ENCODE results near the gene CD7. TPM values are rescaled to one million over a fixed set of nuclear protein-coding genes. Genes with fewer than 3 reads are reported as not detected.
"Not testable (repeated sequence)": the region's sequence is repeated elsewhere in the genome, so short reads cannot be mapped to it uniquely, and the experiment has no call there.

Gene CD7
- total RNA-seq, 1 donor from 2014 or later, result 1.0 TPM

GRCh38 chr17:82349287-82349701, 31.9 kb upstream of the CD7 start:
- H3K4me1 Mint-ChIP-seq (ENCODE audit: unreplicated experiment), result peaks cover 19% of the 10 kb centered on the region
- H3K9me3 Mint-ChIP-seq (ENCODE audit: unreplicated experiment), result no peaks in the 10 kb centered on the region
- TF ChIP-seq CTCF (IDR thresholded peaks at IDR 0.05), result no peak
- H3K27me3 Mint-ChIP-seq (ENCODE audit: unreplicated experiment), result peaks cover 11% of the 10 kb centered on the region
- no peak overlapping the region for H3K4me3 Mint-ChIP-seq (ENCODE audit: unreplicated experiment)
- H3K27ac Mint-ChIP-seq (ENCODE audit: unreplicated experiment), result no peak overlapping the region
- no peaks in the 10 kb centered on the region for H3K36me3 Mint-ChIP-seq (ENCODE audit: unreplicated experiment)
- no peak for DNase-seq (ENCODE audit: extremely low spot score, unreplicated experiment)

GRCh38 chr17:82348866-82349265, 31.5 kb upstream of the CD7 start:
- Mint-ChIP-seq H3K27me3 (ENCODE audit: unreplicated experiment) (peaks cover 11% of the 10 kb centered on the region), H3K36me3 (ENCODE audit: unreplicated experiment) (no peaks in the 10 kb centered on the region), H3K4me1 (ENCODE audit: unreplicated experiment) (peaks cover 19% of the 10 kb centered on the region), H3K4me3 (ENCODE audit: unreplicated experiment) (no peak overlapping the region), H3K27ac (ENCODE audit: unreplicated experiment) (no peak overlapping the region), H3K9me3 (ENCODE audit: unreplicated experiment) (no peaks in the 10 kb centered on the region)
- no peak for TF ChIP-seq CTCF (IDR thresholded peaks at IDR 0.05)
- no peak for DNase-seq (ENCODE audit: extremely low spot score, unreplicated experiment)

GRCh38 chr17:82348434-82348833, 31.0 kb upstream of the CD7 start:
- H3K9me3 Mint-ChIP-seq (ENCODE audit: unreplicated experiment), result no peaks in the 10 kb centered on the region
- H3K36me3 Mint-ChIP-seq (ENCODE audit: unreplicated experiment), result no peaks in the 10 kb centered on the region
- H3K27ac Mint-ChIP-seq (ENCODE audit: unreplicated experiment), result no peak overlapping the region
- DNase-seq (ENCODE audit: extremely low spot score, unreplicated experiment), result no peak
- H3K27me3 Mint-ChIP-seq (ENCODE audit: unreplicated experiment), result peaks cover 11% of the 10 kb centered on the region
- H3K4me1 Mint-ChIP-seq (ENCODE audit: unreplicated experiment), result peaks cover 19% of the 10 kb centered on the region
- no peak for TF ChIP-seq CTCF (IDR thresholded peaks at IDR 0.05)
- H3K4me3 Mint-ChIP-seq (ENCODE audit: unreplicated experiment), result no peak overlapping the region

- peaks cover 15% of the 10 kb centered on the region for H3K27me3 Mint-ChIP-seq (ENCODE audit: unreplicated experiment)
- peaks cover 19% of the 10 kb centered on the region for H3K4me1 Mint-ChIP-seq (ENCODE audit: unreplicated experiment)
- not testable (repeated sequence) for H3K36me3 Mint-ChIP-seq (ENCODE audit: unreplicated experiment); H3K4me3 Mint-ChIP-seq (ENCODE audit: unreplicated experiment); DNase-seq (ENCODE audit: extremely low spot score, unreplicated experiment); H3K27ac Mint-ChIP-seq (ENCODE audit: unreplicated experiment); H3K9me3 Mint-ChIP-seq (ENCODE audit: unreplicated experiment)
Measured at GRCh38 chr17:82347994-82348393, 30.6 kb upstream of the CD7 start.

GRCh38 chr17:82346342-82347300, 29.2 kb upstream of the CD7 start:
- H3K9me3 Mint-ChIP-seq (ENCODE audit: unreplicated experiment), result no peaks in the 10 kb centered on the region
- H3K36me3 Mint-ChIP-seq (ENCODE audit: unreplicated experiment), result peaks cover 2% of the 10 kb centered on the region
- no peak for TF ChIP-seq CTCF (IDR thresholded peaks at IDR 0.05)
- no peak overlapping the region for H3K27ac Mint-ChIP-seq (ENCODE audit: unreplicated experiment)
- no peak for DNase-seq (ENCODE audit: extremely low spot score, unreplicated experiment)
- H3K27me3 Mint-ChIP-seq (ENCODE audit: unreplicated experiment), result peaks cover 19% of the 10 kb centered on the region
- peaks cover 19% of the 10 kb centered on the region for H3K4me1 Mint-ChIP-seq (ENCODE audit: unreplicated experiment)
- H3K4me3 Mint-ChIP-seq (ENCODE audit: unreplicated experiment), result no peak overlapping the region
